Stomach (tissue), 4 donors: ENCODE measurements around the gene MINDY2.

Source experiments
- POLR2A ChIP-seq, 4 donors: fragments of 450-650 bp; IDR thresholded peaks; one replicate each; pipeline ENCODE4 v1.6.1; 2016; ENCODE audit warnings: antibody characterized with exemption in 4 of 4, control low read depth in 2 of 4, mild to moderate bottlenecking in 1 of 4, moderate library complexity in 1 of 4
- TF ChIP-seq, protein P1 (sequence below), 7 experiments: fragments of 450-650 bp in 4 of 7; fragments of 200-600 bp in 3 of 7; sonication (generic) in 3 of 7; IDR thresholded peaks; one replicate each; pipeline ENCODE4 v1.5.1; 2016 to 2019; ENCODE audit warnings: antibody characterized with exemption in 7 of 7, control low read depth in 2 of 7, mild to moderate bottlenecking in 1 of 7

- TF ChIP-seq POLR2A (IDR thresholded peaks at IDR 0.05) = no peak
- TF ChIP-seq, protein P1, sequence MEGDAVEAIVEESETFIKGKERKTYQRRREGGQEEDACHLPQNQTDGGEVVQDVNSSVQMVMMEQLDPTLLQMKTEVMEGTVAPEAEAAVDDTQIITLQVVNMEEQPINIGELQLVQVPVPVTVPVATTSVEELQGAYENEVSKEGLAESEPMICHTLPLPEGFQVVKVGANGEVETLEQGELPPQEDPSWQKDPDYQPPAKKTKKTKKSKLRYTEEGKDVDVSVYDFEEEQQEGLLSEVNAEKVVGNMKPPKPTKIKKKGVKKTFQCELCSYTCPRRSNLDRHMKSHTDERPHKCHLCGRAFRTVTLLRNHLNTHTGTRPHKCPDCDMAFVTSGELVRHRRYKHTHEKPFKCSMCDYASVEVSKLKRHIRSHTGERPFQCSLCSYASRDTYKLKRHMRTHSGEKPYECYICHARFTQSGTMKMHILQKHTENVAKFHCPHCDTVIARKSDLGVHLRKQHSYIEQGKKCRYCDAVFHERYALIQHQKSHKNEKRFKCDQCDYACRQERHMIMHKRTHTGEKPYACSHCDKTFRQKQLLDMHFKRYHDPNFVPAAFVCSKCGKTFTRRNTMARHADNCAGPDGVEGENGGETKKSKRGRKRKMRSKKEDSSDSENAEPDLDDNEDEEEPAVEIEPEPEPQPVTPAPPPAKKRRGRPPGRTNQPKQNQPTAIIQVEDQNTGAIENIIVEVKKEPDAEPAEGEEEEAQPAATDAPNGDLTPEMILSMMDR (IDR thresholded peaks at IDR 0.05) = no peak
Observed at GRCh38 chr15:58736018-58736643, 35.0 kb upstream of the MINDY2 start.
